DMS53 treated with DMSO at 0.1 percent for 48 hours (cell line): Measurements from ENCODE around the gene XIRP2.
"Not testable (repeated sequence)": the region's sequence is repeated elsewhere in the genome, so short reads cannot be mapped to it uniquely, and the experiment has no call there.

Experiments
- DNase-seq: peaks from one replicate; lab custom pipeline; 2025; ENCODE audit not compliant: unreplicated experiment; lab: John Stamatoyannopoulos, UW

The XIRP2 gene

GRCh38 chr2:166942377-166942776, 54.1 kb downstream of the XIRP2 start:
- DNase-seq, result no peak

GRCh38 chr2:166944909-166945308, 56.6 kb downstream of the XIRP2 start:
- no peak for DNase-seq

- no peak for DNase-seq
Observed at GRCh38 chr2:166957686-166958085, 69.4 kb downstream of the XIRP2 start.

- no peak for DNase-seq
Observed at GRCh38 chr2:166958986-166959481, 70.8 kb downstream of the XIRP2 start.

- DNase-seq, result no peak
Observed at GRCh38 chr2:166959556-166959955, 71.3 kb downstream of the XIRP2 start.

- DNase-seq, result no peak
Observed at GRCh38 chr2:166960702-166961270, 72.5 kb downstream of the XIRP2 start.

GRCh38 chr2:166961933-166962332, 73.7 kb downstream of the XIRP2 start:
- no peak for DNase-seq

- DNase-seq, result no peak
Observed at GRCh38 chr2:166969486-166969885, 81.2 kb downstream of the XIRP2 start.

GRCh38 chr2:166972002-166972401, 83.7 kb downstream of the XIRP2 start:
- no peak for DNase-seq

GRCh38 chr2:166972418-166972817, 84.1 kb downstream of the XIRP2 start:
- no peak for DNase-seq

- DNase-seq, result no peak
Observed at GRCh38 chr2:166984188-166984587, 95.9 kb downstream of the XIRP2 start.

GRCh38 chr2:166984797-166985196, 96.5 kb downstream of the XIRP2 start:
- no peak for DNase-seq

- DNase-seq, result no peak
Observed at GRCh38 chr2:166994588-166995336, 106.5 kb downstream of the XIRP2 start.

GRCh38 chr2:166996465-166996864, 108.2 kb downstream of the XIRP2 start:
- no peak for DNase-seq

GRCh38 chr2:167001165-167001564, 112.9 kb downstream of the XIRP2 start:
- DNase-seq, result no peak

GRCh38 chr2:167005096-167005495, 116.8 kb downstream of the XIRP2 start:
- DNase-seq, result no peak

GRCh38 chr2:167013227-167013626, 124.9 kb downstream of the XIRP2 start:
- no peak for DNase-seq

- DNase-seq, result no peak
Observed at GRCh38 chr2:167015806-167016205, 127.5 kb downstream of the XIRP2 start.

- DNase-seq, result no peak
Observed at GRCh38 chr2:167017021-167017420, 128.7 kb downstream of the XIRP2 start.

GRCh38 chr2:167018590-167018989, 130.3 kb downstream of the XIRP2 start:
- DNase-seq, result no peak

- no peak for DNase-seq
Observed at GRCh38 chr2:167028503-167028902, 140.2 kb downstream of the XIRP2 start.

- not testable (repeated sequence) for DNase-seq
Observed at GRCh38 chr2:167034976-167035375, 146.7 kb downstream of the XIRP2 start.

GRCh38 chr2:167048829-167049228, 160.5 kb downstream of the XIRP2 start:
- no peak for DNase-seq
